HL-60/S4 treated with phorbol 12-myristate 13-acetate at 8.2 ng/mL for 4 days and 3 days (cell line): ENCODE measurements around the gene ADCY3.

Source experiments
- in situ Hi-C: fragments of 300-500 bp; cut with MboI; formaldehyde crosslinking; loops from 2 replicates; pipeline ENCODE4 v1.15.0; 2022; ENCODE audit warnings: low sequenced_read_pairs

ADCY3 gene

DNA sequence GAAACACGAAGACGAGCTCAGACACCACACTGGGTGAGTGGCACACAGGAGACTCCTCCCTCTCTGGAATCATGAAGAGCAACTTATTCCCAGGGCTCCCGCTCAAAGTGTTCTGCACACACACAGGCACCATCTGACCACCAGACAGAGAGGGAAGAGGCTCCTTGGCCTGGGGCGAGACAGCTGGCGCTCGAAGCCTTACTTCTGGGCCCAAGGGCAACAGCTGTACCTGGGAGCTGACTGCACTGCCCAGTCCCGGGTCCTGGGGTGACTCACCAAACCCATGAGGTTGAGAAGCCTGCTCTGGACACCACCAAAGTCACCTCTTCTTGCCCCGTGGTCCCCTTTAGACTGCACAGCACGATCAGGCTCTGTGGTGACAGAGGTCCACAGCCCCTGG is 42.4 kb downstream of the ADCY3 start:
- in situ Hi-C loops = no loop called here

DNA sequence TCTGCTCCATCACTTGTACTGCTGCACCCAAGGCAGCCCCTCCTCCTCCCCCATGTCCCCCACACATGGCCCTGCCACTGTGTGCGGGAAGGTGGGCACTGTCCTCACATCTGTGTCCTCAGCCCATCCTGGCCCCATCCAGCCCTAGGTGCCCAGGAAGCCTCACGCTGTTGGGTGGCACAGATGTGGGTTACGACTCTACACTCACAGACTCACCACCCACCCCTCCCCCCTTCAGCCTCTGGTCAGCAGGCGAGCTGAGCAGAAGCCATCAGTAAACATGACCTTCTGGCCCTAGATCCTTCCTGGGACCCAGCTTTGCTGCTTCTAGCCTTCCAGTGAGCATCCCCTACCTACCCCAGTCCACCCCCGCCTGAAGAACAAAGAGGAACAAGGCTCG is 43.0 kb downstream of the ADCY3 start:
- in situ Hi-C loops = no loop called here

DNA sequence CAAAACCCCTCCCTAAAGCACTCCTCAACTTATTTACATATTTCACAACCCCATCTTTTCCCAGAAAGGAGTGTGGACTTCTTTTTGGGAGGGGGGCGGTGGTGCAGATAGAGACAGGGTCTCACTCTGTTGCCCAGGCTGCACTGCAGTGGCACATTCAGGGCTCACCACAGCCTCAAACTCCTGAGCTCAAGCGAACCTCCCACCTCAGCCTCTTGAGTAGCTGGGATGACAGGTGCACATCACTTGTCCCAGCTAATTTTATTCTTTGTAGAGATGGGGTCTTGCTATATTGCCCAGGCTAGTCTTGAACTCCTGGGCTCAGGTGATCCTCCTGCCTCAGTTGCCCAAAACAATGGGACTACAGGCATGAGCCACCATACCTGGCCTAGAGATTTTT is 44.1 kb downstream of the ADCY3 start:
- in situ Hi-C loops = no loop called here

DNA sequence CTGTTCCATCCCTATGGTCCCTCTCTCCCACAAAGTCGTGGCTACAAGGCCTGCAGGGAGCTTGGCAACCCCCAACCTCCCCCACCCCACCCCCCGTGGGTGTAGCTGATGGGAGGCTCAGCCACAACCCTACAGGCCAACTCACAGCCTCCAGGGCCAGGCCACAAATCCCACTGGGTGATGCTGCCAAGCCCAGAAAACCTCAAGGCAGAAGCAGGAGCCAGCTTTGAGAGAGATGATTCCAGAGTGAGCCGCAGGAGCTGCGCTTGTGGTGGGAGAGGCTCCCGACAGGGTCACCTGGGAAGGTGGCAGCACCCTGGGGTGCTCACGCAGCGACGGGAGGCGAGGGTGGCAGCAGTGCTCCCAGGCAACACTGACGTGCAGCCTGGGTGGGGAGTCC is 44.8 kb downstream of the ADCY3 start:
- in situ Hi-C loops = no loop called here

DNA sequence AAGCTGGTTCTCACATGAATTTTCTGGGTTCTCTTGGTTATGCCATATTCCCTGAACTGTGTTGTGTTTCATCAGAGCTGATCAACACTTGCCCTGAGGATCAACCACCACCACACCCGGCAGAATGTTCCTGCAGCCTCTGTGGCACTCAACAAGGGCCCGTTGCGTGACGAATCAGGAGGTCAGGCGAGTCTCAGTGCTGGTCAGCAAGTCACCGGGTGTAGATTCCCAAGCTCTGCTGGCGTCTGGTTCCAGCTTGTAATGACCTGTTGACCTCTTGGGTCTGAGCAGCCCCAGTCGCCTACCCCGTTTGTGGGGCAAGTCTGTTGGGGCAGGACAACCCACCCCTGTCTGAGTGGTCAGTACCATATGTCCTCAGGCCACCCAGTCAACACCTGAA is 46.0 kb downstream of the ADCY3 start:
- in situ Hi-C loops = no loop called here

DNA sequence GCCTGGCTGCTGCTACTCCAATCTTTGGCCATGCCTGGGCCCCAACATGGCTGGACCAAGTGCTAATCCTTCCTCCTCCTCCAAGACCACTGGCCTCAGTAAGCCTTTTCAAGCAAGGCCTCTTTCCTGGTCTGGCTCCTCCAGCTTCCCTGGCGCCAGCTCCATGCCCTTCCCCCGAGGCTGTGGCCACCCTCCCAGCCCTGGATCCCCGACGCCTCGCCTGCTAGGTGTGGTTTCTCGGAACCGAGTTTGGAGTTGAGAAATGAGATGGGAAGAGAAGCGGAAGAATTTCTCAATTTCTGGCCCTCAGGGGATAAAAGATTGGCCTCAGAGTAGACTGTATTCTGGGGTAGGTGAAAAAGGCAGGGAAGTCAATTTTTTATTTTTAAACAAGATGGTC is 46.4 kb downstream of the ADCY3 start:
- in situ Hi-C loops = no loop called here

DNA sequence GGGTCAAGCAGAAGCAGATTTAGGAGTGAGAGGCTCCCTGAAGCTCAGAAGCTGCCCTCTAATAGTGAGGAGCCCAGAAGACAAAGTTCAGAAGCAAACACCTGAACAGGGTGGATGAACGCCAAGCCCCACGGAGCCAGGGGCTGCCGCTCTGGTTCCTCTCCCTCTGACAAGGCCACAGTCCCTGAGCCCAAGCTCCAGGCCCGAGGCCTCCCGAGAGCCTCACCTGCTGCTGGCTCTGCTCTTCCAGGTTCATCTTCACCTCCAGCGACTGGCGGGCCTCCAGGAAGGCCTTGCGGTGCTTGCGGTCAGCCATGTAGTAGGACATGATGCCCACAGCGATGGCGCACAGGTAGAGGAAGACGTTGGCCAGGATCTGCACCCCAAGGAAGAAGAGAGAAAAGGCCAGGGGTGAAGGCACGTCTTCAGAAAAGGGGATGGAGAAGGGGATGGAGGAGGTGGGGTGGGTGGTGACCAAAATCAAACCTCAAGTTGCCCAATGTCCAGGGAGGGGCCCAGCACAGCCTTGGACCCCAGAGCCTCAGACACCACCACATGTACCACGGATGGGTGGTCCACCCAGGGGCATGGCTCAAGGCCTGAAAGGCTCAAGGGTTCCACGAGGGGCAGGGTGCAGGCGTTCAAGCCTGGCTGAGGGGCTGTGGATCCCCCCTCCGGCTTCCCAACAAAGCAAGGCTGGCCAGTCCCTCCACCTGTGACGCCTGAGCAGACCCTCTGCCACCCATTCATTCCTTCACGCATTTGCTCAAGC is 47.5 kb downstream of the ADCY3 start:
- in situ Hi-C loops = no loop called here

DNA sequence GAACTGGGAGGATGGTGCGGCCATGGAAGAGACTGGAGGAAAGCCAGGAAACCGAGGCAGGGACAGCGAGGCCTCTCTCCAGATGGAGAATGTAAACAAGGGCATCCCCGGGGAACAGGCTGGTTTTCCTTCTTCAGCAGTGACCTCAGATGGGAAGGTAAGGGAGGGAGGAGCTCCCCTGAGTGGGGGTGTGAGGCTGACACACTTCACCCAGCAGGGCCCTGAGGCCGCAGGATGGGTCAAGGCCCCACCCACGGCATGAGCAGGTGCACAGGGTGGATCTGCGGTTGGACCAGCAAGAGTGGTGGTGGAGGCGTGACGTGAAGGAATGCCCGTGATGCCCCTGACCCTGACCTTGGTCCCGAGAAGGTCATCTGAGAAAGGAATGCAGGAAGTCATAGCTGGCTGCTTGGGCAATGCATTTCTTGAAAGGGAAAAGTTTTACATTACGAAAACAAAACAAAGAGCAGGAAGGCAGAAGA is 48.1 kb downstream of the ADCY3 start:
- in situ Hi-C loops = no loop called here

DNA sequence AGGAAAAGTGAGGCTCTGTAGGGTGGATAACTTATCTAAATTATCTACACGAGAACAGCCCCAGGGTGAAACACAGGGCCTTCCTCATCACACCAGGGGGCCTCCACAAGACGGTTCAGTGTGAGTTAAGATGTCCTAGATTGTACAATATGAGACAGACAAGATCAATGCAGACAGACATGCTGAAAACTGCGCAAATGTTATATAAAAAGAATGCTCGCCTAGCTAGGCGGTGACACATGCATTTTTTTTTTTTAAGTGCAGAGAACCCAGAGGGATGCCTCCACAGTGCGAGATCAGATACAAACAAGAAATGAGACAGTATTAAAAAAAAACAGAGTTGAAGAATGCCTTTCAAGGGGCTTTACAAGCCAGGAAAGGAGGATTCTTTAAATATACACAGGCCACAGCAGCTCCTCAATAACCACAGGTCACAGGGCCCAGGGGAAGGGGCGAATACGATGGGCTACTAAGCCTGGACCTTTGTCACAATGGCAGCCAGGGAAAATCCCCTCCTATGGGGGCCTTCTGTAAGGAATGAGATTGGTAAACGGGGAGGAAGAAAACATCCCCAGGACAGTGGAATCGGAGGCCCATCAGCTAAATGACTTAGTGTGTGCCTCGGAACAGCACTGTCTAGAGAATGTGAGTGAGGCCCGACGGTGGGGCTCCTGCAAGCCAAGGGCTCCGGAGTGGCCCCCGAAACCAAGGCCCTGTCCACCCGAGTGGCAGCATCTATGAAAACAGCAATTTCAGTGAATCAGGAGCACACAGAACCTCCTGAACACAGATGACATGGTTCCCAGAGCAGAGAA is 48.9 kb downstream of the ADCY3 start:
- in situ Hi-C loops = no loop called here

DNA sequence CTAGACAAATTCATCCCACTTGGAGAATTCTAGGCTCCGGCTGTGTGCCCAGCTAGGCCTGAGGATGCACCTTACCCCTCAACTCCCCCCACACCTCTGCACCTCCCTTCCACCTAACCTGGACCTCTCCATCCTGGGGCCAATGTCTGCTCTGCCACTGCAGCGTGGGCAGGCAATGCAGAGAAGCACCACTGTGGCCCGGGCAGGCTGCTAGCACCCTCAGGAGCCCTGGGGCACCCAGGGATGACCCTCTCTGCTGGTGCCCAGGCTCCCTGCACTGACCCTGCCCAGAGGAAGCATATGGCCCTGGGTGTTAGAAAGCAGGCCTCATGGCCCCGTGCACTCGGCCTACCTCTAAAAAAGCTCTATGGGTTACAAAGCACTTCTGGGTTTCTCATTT is 49.6 kb downstream of the ADCY3 start:
- in situ Hi-C loops = no loop called here

DNA sequence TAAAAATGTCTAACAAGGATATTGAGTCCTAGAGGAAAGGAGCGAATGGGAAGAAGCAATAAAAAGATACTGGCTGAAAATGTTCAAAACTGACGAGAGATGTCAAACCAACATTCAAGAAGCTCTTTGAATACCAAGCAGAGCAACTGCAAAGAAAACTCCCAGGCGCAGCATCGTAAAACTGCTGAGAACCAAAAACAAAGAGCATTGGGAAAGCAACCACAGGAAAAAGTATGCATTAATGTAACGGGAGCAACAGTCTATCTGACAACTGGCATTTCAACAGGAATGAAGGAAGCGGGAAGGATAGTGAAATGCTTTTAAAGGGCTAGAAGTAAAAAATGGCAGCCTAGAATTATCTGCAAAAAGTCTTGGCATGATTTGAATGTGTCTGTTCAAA is 53.1 kb downstream of the ADCY3 start:
- in situ Hi-C loops = no loop called here

DNA sequence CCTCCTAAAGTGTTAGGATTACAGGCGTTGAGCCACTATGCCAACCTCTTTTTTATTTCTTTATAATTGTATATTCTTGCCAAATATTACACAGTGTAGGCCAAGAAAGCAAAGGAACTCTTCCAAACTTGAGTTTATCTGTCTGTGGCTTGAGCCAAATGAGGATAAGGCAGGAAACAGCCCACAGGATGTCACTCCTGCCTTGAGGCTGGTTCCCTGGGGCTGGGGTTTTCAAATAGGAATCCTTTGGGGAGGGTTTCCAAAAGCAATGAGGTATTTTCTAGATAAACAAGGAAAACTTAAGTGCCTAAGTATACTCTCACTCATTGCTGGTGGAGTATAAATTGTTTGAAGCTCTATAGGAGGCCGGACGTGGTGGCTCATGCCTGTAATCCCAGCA is 56.4 kb downstream of the ADCY3 start:
- in situ Hi-C loops = no loop called here

DNA sequence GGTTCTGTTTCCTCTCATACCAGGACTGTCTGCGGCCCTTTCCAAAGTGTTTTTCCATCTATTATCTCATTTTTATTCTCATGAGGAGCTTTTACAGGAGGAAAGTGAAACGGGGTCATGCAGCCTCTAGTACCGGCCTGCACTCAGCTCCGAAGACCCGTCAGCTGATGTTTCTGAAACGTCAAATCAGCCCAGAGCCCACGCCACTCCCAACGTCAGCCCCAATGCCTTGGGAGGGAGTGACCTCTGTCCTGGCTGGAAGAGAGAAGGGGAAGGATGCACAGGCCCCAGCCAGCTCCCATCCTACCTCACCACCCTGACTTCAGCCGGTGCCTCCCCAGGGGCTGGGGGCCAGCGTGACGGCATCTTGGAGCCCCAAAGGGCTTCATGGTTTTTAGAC is 58.5 kb downstream of the ADCY3 start:
- in situ Hi-C loops = no loop called here

DNA sequence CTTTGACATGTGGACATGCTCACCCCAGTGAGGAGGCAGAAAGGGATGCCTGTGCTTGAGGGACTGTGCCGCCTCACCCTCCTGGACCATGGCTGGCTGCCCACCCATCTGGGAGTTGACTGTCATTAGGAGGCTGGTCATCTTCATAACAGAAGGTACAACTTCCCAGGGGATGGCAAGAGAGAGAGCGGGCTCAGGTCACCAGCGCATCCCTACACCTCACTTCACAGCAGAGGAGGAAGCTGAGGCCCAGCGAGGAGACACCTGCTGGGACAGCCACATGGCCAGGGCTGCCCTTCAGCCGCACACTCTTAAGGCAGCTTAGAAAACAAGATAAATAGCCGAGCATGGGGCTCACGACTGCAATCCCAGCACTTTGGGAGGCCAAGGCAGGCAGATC is 59.4 kb downstream of the ADCY3 start:
- in situ Hi-C loops = no loop called here

DNA sequence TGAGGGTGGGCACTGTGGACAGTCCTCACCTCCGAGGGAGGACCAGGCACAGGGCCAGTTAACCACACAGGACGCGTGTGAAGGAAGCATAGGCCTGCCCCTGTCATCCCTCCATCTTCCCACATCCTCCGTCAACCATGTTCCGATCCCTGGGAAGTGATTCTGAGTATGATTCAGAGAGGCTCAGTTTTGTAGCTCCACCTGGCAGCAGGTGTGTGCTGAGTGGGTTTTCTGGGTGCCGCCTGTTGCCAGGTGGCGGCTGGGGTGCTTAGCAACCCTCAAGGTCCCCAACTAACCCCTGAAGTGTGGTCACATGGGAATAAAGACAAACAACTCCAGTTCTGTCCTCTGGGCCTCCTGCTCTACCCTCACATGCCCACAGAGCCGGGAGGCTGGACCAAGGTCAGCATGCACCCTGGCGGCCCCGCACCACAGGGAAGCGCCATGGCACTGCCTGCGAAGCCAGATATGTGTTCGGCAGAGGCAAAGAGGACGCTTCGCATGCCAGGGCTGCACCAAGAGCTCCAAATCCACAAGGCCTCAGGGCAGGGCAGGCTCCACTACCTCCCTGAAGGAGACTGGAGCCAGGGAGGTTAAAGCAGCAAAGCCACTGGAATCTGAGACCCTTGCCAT is 60.0 kb downstream of the ADCY3 start:
- in situ Hi-C loops = no loop called here

DNA sequence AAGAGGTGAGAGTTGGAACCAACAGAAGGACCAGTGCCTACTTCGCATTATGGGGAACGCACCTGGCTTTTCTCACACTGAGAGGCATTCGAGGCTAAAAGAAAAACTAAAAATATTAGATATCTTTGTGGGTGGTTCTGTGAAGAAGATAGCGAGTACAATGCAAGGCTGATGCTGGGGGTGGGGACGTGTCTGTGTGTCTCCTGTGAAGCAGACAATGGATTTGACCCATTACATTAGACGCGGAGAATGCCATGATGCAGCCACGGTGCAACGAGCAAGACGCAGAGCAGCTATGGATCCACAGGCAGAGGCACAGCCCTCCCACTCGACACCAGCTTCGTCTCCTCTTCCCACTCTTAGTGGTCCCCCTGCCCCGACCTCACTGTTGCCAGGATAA is 61.0 kb downstream of the ADCY3 start:
- in situ Hi-C loops = no loop called here

DNA sequence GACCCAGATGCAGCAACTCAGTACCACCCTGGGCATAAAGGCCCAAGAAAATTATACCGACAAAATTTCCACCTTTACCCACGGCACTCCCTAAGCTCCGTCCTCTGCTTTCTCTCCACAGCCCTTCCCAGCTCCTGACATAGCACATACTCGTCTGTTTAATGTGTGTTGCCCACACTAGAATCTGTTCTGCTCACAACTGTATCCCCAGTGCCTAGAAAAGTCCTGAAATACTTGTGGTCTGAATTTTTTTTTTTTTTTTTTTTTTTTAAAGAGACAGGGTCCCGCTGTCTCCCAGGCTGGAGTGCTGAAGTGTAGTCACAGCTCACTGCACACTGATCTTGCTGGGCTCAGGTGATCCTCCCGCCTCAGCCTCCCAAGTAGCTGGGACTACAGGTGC is 62.3 kb downstream of the ADCY3 start:
- in situ Hi-C loops = no loop called here

DNA sequence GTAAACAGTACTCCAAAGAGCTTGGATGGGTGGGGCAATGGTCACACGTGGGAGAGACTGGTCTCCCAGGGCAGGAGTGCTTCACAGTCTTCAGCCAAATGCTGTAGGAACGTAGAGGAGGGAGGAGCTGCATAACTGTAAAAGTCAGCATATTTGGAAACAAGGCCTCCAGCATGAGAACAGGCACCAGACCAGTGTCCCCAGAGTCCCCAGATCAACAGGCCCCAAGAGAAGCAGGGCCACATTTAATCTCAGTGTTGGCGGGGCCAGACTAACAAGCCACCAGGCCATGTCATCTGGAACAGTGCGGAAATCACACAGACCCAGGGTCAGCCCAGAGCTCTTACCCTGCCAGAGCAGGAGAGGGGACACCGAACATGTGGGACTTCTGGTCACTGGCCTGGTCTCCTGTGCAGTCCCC is 63.2 kb downstream of the ADCY3 start:
- in situ Hi-C loops = no loop called here

DNA sequence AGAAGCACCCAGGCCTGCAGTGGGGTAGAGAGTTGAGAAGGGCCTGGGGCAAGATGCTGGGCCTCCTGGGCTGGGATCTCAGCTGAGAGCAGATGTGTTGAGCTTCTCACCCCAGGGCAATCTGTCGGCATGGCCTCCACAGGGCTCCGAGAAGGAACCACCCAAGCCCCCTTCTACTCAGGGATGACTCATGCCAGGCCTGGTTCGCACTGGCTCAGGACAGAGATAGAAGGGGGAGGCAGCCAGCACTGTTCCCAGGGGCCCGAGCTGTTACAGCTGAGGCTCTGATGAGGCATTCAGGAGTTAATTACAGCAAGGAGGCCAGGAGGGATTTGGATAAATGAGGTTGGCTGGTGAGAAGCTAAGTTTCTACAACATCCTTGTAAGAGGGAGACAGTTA is 64.3 kb downstream of the ADCY3 start:
- in situ Hi-C loops = no loop called here

DNA sequence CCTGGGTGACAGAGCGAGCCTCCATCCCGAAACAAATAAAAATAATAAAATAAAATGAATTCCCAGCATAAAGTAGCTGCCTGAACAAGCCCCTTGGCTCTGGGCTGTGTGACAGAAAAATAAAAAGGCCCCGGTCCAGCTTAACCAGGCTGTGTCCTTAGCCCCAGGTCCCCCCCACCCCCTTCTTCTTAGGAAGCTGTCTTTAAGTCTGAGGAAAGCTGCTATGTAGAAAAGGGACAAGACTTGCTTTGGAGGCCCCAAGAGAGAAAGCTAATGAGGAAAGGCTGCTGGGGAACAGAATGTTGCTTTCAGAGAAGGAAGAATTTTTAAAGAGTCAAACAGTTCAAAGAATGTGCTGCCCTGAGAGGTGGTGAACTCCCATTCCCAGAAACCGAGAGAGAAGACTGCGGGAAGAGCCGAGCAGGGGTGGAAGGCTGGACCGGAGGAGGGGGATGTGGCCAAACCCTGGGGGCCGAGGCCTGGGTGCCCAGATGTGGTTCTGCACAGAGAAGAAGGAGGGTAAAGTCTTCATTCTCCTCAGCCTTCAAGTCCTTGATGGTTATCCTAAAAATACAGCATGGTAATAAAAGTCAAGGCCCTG is 64.9 kb downstream of the ADCY3 start:
- in situ Hi-C loops = no loop called here

DNA sequence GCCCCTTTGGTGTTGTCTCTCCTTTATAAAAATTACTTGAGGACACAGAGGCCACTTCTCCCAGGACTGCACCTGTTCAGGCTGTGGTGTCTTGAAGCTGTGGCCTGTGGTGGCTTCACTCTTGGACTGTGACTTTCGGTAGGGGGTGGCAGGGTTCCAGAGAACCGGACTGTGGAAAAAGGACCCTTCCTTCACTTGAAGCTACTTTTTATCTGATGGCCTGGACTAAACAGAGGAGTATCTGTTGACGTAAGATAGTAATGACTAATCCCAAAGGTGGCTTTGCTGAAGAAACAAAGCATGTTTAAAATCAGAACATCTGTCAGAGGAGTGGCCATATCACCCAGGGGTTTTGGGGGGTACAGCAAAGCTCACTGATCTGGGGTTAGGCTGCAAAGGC is 66.0 kb downstream of the ADCY3 start:
- in situ Hi-C loops = no loop called here
